HepG2 (cell line): ENCODE data around the gene KIAA1191. TPM values are rescaled to one million over a fixed set of nuclear protein-coding genes. Genes with fewer than 3 reads are reported as not detected.

ENCODE experiments used
- BHLHE40 ChIP-seq: IDR thresholded peaks from 2 replicates; pipeline ENCODE4 v1.6.1; 2011; ENCODE audit warnings: low read length, improper control_type of control experiment
- GABPA ChIP-seq, 2 experiments: IDR thresholded peaks; 2 replicates each; pipeline ENCODE4 v1.6.1; 2011 to 2016; ENCODE audit warnings: low read depth in 2 of 2, low read length in 1 of 2, missing biosample characterization in 1 of 2, missing genetic modification characterization in 1 of 2
- HOXA9 ChIP-seq: sonication (generic); formaldehyde crosslinking; IDR thresholded peaks from 2 replicates; pipeline ENCODE4 v1.8.1; 2022; ENCODE audit warnings: missing genetic modification reagents, mild to moderate bottlenecking, moderate library complexity, borderline replicate concordance
- SIN3B ChIP-seq: fragments of 150-350 bp; IDR thresholded peaks from 2 replicates; pipeline ENCODE4 v1.6.1; 2014; ENCODE audit warnings: low read length
- SRSF1 ChIP-seq: fragments of 200-400 bp; formaldehyde crosslinking; optimal IDR thresholded peaks from 2 replicates; pipeline ENCODE3; 2017; ENCODE audit warnings: mild to moderate bottlenecking, low read depth, low read length, moderate library complexity
- ZFP36L1 ChIP-seq: sonication (generic); formaldehyde crosslinking; IDR thresholded peaks from 2 replicates; pipeline ENCODE4 v1.8.0; 2022; ENCODE audit warnings: mild to moderate bottlenecking, missing genetic modification reagents, moderate library complexity
- ZNF235 ChIP-seq: sonication (generic); formaldehyde crosslinking; IDR thresholded peaks from 2 replicates; pipeline ENCODE4 v1.8.1; 2023; ENCODE audit warnings: mild to moderate bottlenecking, missing genetic modification reagents, borderline replicate concordance
- ZSCAN20 ChIP-seq: sonication (generic); formaldehyde crosslinking; IDR thresholded peaks from 2 replicates; pipeline ENCODE4 v1.4.0; 2020; ENCODE audit warnings: missing genetic modification reagents, mild to moderate bottlenecking, borderline replicate concordance
- polyA plus RNA-seq, 8 experiments: library from polyadenylated mRNA; depleted of rRNA in 3 of 8; stranded (reverse) in 7 of 8; unstranded in 1 of 8; fragments of >200 nt; fragmentation: Illumina TruSeq in 4 of 8; extraction: Trizol in 4 of 8; gene quantifications; 2 replicates each; pipeline versions ENCODE4 v1.2.1 to v1.2.3, GENCODE V29; 2011 to 2016; ENCODE audit warnings: low read depth in 4 of 8, missing spikeins in 1 of 8, mixed read lengths in 1 of 8; ENCODE audit not compliant: insufficient read depth in 1 of 8
- total RNA-seq, 5 experiments: library from RNA; depleted of rRNA; stranded (reverse); fragments of >200 nt; fragmentation: Illumina TruSeq; extraction: Trizol; gene quantifications; 2 replicates each; pipeline ENCODE4 v1.2.3, GENCODE V29; 2016; ENCODE audit warnings: low read depth in 1 of 5
- TF ChIP-seq, protein P1 (sequence below): sonication (generic); formaldehyde crosslinking; IDR thresholded peaks from 2 replicates; pipeline ENCODE4 v1.4.0; 2020; ENCODE audit warnings: mild to moderate bottlenecking, missing genetic modification reagents
- TF ChIP-seq, protein P2 (sequence below): sonication (generic); formaldehyde crosslinking; IDR thresholded peaks from 2 replicates; pipeline ENCODE4 v1.8.1; 2022; ENCODE audit warnings: low read depth, mild to moderate bottlenecking, missing genetic modification reagents
- TF ChIP-seq, protein P3 (sequence below), 2 experiments: sonication (generic) in 1 of 2; formaldehyde crosslinking in 1 of 2; IDR thresholded peaks; 2 replicates each; pipeline versions ENCODE4 v1.6.1 to v1.9.0; 2014 to 2022; ENCODE audit warnings: antibody characterized with exemption in 1 of 2, borderline replicate concordance in 1 of 2, inconsistent platforms in 1 of 2, low read depth in 1 of 2, missing genetic modification reagents in 1 of 2
- TF ChIP-seq, protein P4 (sequence below): IDR thresholded peaks from 2 replicates; pipeline ENCODE4 v1.6.1; 2012; ENCODE audit warnings: low read length, improper control_type of control experiment
- TF ChIP-seq, protein P5 (sequence below): sonication (generic); formaldehyde crosslinking; IDR thresholded peaks from 2 replicates; pipeline ENCODE4 v1.4.0; 2020; ENCODE audit warnings: missing genetic modification reagents

KIAA1191 gene
- total and polyA plus RNA-seq, 2 of the 13 experiments (the other 11 are each of a cell fraction or from before 2014, with no cell fraction given) = 63.6 to 103 TPM

DNA sequence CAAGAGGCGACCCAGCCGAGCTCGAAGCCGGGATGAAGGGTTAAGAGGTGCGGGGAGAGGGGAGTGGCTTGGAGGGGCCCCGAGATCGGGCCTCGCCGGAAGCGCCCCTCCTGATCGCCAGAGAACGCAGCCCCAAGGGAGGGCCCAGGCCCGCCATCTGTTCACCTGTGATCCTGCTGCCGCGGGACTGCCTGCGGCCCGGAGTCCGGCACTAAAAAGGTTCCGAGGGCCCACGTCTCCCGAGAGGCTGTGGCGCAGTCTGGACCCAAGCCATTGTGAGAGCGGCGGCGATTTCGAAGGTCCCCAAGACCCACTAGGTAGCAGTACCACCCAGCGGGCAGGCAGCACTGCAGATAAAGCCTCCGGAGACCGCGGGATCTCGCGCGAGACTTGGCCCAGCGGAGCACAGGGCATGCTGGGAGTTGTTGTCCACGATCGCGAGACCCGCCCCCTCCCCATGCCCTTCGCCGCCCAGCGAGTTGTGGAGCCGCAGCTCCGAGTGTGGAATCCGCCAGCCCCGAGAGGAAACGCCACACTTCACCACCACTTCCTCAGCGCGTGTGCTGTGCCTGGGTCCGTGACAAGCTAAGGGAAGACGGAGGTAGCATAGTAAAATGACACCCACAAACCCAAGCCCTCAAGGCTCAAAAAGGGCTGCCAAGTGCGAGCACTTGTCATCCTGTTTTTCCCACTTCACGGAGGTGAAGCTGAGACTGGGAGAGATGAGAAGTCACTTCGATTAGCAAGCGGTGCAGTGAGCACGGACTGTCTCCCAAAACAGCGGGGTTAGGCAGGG is at the start of gene KIAA1191 (continued):
- TF ChIP-seq ZNF235 (no peak; the same call in 1 of the 2 replicates), SIN3B (no peak), HOXA9 (no peak), ZFP36L1 (peak; percentile 55; the same call in 1 of the 2 replicates), BHLHE40 (0 out of 2 replicates have a peak, but pooled peaks have one; percentile 24), SRSF1 (peak; percentile 20), GABPA (IDR thresholded peaks at IDR 0.05; ENCODE audit: low read depth, low read length) (no peak), GABPA (CRISPR knock-in tag; IDR thresholded peaks at IDR 0.05; ENCODE audit: low read depth) (peak; percentile 66; the same call in 1 of the 2 replicates), ZSCAN20 (peak; percentile 74; the same call in 1 of the 2 replicates)
- TF ChIP-seq, protein P1, sequence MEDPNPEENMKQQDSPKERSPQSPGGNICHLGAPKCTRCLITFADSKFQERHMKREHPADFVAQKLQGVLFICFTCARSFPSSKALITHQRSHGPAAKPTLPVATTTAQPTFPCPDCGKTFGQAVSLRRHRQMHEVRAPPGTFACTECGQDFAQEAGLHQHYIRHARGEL = no peak; the same call in 1 of the 2 replicates
- TF ChIP-seq, protein P2, sequence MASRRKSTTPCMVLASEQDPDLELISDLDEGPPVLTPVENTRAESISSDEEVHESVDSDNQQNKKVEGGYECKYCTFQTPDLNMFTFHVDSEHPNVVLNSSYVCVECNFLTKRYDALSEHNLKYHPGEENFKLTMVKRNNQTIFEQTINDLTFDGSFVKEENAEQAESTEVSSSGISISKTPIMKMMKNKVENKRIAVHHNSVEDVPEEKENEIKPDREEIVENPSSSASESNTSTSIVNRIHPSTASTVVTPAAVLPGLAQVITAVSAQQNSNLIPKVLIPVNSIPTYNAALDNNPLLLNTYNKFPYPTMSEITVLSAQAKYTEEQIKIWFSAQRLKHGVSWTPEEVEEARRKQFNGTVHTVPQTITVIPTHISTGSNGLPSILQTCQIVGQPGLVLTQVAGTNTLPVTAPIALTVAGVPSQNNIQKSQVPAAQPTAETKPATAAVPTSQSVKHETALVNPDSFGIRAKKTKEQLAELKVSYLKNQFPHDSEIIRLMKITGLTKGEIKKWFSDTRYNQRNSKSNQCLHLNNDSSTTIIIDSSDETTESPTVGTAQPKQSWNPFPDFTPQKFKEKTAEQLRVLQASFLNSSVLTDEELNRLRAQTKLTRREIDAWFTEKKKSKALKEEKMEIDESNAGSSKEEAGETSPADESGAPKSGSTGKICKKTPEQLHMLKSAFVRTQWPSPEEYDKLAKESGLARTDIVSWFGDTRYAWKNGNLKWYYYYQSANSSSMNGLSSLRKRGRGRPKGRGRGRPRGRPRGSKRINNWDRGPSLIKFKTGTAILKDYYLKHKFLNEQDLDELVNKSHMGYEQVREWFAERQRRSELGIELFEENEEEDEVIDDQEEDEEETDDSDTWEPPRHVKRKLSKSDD = no peak
- TF ChIP-seq, protein P3, sequence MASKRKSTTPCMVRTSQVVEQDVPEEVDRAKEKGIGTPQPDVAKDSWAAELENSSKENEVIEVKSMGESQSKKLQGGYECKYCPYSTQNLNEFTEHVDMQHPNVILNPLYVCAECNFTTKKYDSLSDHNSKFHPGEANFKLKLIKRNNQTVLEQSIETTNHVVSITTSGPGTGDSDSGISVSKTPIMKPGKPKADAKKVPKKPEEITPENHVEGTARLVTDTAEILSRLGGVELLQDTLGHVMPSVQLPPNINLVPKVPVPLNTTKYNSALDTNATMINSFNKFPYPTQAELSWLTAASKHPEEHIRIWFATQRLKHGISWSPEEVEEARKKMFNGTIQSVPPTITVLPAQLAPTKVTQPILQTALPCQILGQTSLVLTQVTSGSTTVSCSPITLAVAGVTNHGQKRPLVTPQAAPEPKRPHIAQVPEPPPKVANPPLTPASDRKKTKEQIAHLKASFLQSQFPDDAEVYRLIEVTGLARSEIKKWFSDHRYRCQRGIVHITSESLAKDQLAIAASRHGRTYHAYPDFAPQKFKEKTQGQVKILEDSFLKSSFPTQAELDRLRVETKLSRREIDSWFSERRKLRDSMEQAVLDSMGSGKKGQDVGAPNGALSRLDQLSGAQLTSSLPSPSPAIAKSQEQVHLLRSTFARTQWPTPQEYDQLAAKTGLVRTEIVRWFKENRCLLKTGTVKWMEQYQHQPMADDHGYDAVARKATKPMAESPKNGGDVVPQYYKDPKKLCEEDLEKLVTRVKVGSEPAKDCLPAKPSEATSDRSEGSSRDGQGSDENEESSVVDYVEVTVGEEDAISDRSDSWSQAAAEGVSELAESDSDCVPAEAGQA (IDR thresholded peaks at IDR 0.05; ENCODE audit: low read depth) = no peak; the same call in 1 of the 2 replicates
- TF ChIP-seq, protein P3 (CRISPR knock-in tag; IDR thresholded peaks at IDR 0.05; ENCODE audit: borderline replicate concordance) = no peak
- TF ChIP-seq, protein P4, sequence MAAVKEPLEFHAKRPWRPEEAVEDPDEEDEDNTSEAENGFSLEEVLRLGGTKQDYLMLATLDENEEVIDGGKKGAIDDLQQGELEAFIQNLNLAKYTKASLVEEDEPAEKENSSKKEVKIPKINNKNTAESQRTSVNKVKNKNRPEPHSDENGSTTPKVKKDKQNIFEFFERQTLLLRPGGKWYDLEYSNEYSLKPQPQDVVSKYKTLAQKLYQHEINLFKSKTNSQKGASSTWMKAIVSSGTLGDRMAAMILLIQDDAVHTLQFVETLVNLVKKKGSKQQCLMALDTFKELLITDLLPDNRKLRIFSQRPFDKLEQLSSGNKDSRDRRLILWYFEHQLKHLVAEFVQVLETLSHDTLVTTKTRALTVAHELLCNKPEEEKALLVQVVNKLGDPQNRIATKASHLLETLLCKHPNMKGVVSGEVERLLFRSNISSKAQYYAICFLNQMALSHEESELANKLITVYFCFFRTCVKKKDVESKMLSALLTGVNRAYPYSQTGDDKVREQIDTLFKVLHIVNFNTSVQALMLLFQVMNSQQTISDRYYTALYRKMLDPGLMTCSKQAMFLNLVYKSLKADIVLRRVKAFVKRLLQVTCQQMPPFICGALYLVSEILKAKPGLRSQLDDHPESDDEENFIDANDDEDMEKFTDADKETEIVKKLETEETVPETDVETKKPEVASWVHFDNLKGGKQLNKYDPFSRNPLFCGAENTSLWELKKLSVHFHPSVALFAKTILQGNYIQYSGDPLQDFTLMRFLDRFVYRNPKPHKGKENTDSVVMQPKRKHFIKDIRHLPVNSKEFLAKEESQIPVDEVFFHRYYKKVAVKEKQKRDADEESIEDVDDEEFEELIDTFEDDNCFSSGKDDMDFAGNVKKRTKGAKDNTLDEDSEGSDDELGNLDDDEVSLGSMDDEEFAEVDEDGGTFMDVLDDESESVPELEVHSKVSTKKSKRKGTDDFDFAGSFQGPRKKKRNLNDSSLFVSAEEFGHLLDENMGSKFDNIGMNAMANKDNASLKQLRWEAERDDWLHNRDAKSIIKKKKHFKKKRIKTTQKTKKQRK = no peak
- TF ChIP-seq, protein P5, sequence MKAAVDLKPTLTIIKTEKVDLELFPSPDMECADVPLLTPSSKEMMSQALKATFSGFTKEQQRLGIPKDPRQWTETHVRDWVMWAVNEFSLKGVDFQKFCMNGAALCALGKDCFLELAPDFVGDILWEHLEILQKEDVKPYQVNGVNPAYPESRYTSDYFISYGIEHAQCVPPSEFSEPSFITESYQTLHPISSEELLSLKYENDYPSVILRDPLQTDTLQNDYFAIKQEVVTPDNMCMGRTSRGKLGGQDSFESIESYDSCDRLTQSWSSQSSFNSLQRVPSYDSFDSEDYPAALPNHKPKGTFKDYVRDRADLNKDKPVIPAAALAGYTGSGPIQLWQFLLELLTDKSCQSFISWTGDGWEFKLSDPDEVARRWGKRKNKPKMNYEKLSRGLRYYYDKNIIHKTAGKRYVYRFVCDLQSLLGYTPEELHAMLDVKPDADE (CRISPR knock-in tag) = no peak
